ENCODE results near the gene OR2L2.

Gene OR2L2

GRCh38 chr1:248015803-248016202, 14.1 kb upstream of the OR2L2 start:
- TF ChIP-seq ZFP30 (CRISPR knock-in tag; IDR thresholded peaks at IDR 0.05): no peak
- ATAC-seq: no peak

DNA sequence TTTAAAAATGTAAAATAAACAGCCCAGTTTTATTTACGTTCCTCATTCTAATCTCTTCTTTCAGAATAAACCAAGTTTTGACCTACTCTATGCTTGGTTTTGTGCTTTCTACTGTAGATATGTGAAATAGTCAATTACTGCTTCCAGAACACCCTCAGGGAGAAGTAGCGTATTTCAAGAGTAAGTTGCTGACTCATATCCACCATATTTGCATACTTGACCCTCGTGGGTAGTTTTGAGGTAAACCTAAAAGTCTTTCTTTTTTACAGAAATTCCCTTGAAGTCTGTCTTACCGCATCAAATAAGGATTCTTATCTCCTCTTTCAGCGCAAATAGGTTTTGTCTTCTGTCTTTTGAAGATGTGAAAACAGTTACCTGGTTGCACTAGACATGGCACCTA, 15.3 kb downstream of the OR2L2 start:
- TF ChIP-seq ZNF8 (CRISPR knock-in tag; IDR thresholded peaks at IDR 0.05) (no peak), BACH2 (CRISPR knock-in tag; IDR thresholded peaks at IDR 0.05; ENCODE audit: borderline replicate concordance) (no peak), ZNF565 (CRISPR knock-in tag; conservative IDR thresholded peaks at IDR 0.05; ENCODE audit: low read depth) (no peak)
- no peak for ATAC-seq

GRCh38 chr1:248046536-248046935, 16.7 kb downstream of the OR2L2 start, which contains the start of gene OR2L3:
OR2L3 (plus strand) TSS chr1:248046836; CDS start chr1:248060682, 13,846 bp downstream.
- ATAC-seq: no peak
- no peak for TF ChIP-seq ZC3H10 (CRISPR knock-in tag; IDR thresholded peaks at IDR 0.05)

GRCh38 chr1:248047008-248047407, 17.1 kb downstream of the OR2L2 start:
- TF ChIP-seq, protein P1, sequence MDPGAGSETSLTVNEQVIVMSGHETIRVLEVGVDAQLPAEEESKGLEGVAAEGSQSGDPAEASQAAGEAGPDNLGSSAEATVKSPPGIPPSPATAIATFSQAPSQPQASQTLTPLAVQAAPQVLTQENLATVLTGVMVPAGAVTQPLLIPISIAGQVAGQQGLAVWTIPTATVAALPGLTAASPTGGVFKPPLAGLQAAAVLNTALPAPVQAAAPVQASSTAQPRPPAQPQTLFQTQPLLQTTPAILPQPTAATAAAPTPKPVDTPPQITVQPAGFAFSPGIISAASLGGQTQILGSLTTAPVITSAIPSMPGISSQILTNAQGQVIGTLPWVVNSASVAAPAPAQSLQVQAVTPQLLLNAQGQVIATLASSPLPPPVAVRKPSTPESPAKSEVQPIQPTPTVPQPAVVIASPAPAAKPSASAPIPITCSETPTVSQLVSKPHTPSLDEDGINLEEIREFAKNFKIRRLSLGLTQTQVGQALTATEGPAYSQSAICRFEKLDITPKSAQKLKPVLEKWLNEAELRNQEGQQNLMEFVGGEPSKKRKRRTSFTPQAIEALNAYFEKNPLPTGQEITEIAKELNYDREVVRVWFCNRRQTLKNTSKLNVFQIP (CRISPR knock-in tag; IDR thresholded peaks at IDR 0.05; ENCODE audit: borderline replicate concordance, low read depth): no peak
- TF ChIP-seq CSDC2 (CRISPR knock-in tag; IDR thresholded peaks at IDR 0.05): no peak
- TF ChIP-seq PPARA (CRISPR knock-in tag; IDR thresholded peaks at IDR 0.05; ENCODE audit: borderline replicate concordance): no peak
- TF ChIP-seq SNAI2 (CRISPR knock-in tag; IDR thresholded peaks at IDR 0.05): no peak
- TF ChIP-seq, protein P2, sequence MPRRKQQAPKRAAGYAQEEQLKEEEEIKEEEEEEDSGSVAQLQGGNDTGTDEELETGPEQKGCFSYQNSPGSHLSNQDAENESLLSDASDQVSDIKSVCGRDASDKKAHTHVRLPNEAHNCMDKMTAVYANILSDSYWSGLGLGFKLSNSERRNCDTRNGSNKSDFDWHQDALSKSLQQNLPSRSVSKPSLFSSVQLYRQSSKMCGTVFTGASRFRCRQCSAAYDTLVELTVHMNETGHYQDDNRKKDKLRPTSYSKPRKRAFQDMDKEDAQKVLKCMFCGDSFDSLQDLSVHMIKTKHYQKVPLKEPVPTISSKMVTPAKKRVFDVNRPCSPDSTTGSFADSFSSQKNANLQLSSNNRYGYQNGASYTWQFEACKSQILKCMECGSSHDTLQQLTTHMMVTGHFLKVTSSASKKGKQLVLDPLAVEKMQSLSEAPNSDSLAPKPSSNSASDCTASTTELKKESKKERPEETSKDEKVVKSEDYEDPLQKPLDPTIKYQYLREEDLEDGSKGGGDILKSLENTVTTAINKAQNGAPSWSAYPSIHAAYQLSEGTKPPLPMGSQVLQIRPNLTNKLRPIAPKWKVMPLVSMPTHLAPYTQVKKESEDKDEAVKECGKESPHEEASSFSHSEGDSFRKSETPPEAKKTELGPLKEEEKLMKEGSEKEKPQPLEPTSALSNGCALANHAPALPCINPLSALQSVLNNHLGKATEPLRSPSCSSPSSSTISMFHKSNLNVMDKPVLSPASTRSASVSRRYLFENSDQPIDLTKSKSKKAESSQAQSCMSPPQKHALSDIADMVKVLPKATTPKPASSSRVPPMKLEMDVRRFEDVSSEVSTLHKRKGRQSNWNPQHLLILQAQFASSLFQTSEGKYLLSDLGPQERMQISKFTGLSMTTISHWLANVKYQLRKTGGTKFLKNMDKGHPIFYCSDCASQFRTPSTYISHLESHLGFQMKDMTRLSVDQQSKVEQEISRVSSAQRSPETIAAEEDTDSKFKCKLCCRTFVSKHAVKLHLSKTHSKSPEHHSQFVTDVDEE (CRISPR knock-in tag; IDR thresholded peaks at IDR 0.05): no peak
- no peak for TF ChIP-seq ISL1 (CRISPR knock-in tag; IDR thresholded peaks at IDR 0.05)
- no peak for TF ChIP-seq ARNTL (CRISPR knock-in tag; IDR thresholded peaks at IDR 0.05; ENCODE audit: borderline replicate concordance, low read depth)
- no peak for TF ChIP-seq ZFP3 (CRISPR knock-in tag; IDR thresholded peaks at IDR 0.05)
- TF ChIP-seq ZNF8 (CRISPR knock-in tag; IDR thresholded peaks at IDR 0.05): no peak
- no peak for TF ChIP-seq ESRRG (CRISPR knock-in tag; IDR thresholded peaks at IDR 0.05)
- no peak for ATAC-seq

DNA sequence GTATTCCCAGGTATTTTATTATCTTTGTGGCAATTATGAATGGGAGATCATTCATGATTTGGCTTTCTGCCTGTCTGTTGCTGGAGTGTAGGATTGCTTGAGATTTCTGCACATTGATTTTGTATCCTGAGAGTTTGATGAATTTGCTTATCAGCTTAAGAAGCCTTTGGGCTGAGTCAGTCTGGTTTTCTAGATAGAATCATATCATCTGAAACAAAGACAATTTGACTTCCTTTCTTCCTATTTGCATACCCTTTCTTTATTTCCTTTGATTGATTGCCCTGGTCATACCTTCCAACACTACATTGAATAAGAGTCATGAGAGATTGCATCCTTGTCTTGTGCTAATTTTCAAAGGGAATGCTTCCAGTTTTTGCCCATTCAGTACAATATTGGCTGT, 24.8 kb downstream of the OR2L2 start:
- TF ChIP-seq PPARA (CRISPR knock-in tag; IDR thresholded peaks at IDR 0.05; ENCODE audit: borderline replicate concordance): no peak
- no peak for TF ChIP-seq CREB5 (CRISPR knock-in tag; IDR thresholded peaks at IDR 0.05; ENCODE audit: low read depth)
- no peak for TF ChIP-seq CSDC2 (CRISPR knock-in tag; IDR thresholded peaks at IDR 0.05)
- no peak for TF ChIP-seq ESRRG (CRISPR knock-in tag; IDR thresholded peaks at IDR 0.05)
- TF ChIP-seq ZFP3 (CRISPR knock-in tag; IDR thresholded peaks at IDR 0.05): no peak
- TF ChIP-seq, protein P3, sequence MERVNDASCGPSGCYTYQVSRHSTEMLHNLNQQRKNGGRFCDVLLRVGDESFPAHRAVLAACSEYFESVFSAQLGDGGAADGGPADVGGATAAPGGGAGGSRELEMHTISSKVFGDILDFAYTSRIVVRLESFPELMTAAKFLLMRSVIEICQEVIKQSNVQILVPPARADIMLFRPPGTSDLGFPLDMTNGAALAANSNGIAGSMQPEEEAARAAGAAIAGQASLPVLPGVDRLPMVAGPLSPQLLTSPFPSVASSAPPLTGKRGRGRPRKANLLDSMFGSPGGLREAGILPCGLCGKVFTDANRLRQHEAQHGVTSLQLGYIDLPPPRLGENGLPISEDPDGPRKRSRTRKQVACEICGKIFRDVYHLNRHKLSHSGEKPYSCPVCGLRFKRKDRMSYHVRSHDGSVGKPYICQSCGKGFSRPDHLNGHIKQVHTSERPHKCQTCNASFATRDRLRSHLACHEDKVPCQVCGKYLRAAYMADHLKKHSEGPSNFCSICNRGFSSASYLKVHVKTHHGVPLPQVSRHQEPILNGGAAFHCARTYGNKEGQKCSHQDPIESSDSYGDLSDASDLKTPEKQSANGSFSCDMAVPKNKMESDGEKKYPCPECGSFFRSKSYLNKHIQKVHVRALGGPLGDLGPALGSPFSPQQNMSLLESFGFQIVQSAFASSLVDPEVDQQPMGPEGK (CRISPR knock-in tag; IDR thresholded peaks at IDR 0.05; ENCODE audit: borderline replicate concordance): no peak
- no peak for TF ChIP-seq TOX (CRISPR knock-in tag; IDR thresholded peaks at IDR 0.05; ENCODE audit: borderline replicate concordance)
- TF ChIP-seq ZNF565 (CRISPR knock-in tag; conservative IDR thresholded peaks at IDR 0.05; ENCODE audit: low read depth): no peak
- TF ChIP-seq ZNF8 (CRISPR knock-in tag; IDR thresholded peaks at IDR 0.05): no peak
- no peak for TF ChIP-seq ZNF70 (CRISPR knock-in tag; IDR thresholded peaks at IDR 0.05)
- no peak for TF ChIP-seq SNAI2 (CRISPR knock-in tag; IDR thresholded peaks at IDR 0.05)
- TF ChIP-seq OSR1 (CRISPR knock-in tag; IDR thresholded peaks at IDR 0.05): no peak
- TF ChIP-seq, protein P4, sequence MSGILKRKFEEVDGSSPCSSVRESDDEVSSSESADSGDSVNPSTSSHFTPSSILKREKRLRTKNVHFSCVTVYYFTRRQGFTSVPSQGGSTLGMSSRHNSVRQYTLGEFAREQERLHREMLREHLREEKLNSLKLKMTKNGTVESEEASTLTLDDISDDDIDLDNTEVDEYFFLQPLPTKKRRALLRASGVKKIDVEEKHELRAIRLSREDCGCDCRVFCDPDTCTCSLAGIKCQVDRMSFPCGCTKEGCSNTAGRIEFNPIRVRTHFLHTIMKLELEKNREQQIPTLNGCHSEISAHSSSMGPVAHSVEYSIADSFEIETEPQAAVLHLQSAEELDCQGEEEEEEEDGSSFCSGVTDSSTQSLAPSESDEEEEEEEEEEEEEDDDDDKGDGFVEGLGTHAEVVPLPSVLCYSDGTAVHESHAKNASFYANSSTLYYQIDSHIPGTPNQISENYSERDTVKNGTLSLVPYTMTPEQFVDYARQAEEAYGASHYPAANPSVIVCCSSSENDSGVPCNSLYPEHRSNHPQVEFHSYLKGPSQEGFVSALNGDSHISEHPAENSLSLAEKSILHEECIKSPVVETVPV (CRISPR knock-in tag; IDR thresholded peaks at IDR 0.05): no peak
- TF ChIP-seq, protein P2 (CRISPR knock-in tag; IDR thresholded peaks at IDR 0.05): no peak
- no peak for TF ChIP-seq ISL1 (CRISPR knock-in tag; IDR thresholded peaks at IDR 0.05)
- TF ChIP-seq ZC3H10 (CRISPR knock-in tag; IDR thresholded peaks at IDR 0.05): no peak
- no peak for ATAC-seq

All from SK-N-SH treated with all-trans-retinoic acid at 6 μM for 48 hours (cell line).